Measurements from ENCODE around the gene FAM167B.

DNA sequence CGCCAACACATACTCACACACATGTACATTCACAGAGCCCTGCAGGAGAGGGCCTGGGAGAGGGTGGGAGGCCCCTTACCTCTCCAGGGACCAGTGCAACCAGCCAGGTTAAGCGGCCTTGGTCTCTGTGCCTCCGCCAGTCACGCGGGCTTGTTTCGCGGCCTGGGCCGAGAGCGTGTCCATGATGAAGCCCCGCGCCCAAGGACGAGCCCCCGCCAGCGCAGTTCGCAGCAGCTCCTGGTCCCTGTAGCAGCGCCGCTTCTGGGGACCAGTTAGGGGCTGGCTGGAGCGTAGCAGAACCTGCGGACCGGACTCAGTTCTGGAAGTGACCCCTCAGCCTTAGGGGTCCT is 7.3 kb upstream of the FAM167B start:
- TF ChIP-seq, protein P1, sequence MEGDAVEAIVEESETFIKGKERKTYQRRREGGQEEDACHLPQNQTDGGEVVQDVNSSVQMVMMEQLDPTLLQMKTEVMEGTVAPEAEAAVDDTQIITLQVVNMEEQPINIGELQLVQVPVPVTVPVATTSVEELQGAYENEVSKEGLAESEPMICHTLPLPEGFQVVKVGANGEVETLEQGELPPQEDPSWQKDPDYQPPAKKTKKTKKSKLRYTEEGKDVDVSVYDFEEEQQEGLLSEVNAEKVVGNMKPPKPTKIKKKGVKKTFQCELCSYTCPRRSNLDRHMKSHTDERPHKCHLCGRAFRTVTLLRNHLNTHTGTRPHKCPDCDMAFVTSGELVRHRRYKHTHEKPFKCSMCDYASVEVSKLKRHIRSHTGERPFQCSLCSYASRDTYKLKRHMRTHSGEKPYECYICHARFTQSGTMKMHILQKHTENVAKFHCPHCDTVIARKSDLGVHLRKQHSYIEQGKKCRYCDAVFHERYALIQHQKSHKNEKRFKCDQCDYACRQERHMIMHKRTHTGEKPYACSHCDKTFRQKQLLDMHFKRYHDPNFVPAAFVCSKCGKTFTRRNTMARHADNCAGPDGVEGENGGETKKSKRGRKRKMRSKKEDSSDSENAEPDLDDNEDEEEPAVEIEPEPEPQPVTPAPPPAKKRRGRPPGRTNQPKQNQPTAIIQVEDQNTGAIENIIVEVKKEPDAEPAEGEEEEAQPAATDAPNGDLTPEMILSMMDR (optimal IDR thresholded peaks at IDR 0.05 in 1 of 3, IDR thresholded peaks at IDR 0.05 in 1 of 3, conservative IDR thresholded peaks at IDR 0.05 in 1 of 3; ENCODE audit: extremely low read depth in 1 of 3, insufficient read depth in 2 of 3, low read length in 3 of 3): no peak
- TF ChIP-seq EZH2 (IDR thresholded peaks at IDR 0.05; ENCODE audit: low read length): no peak
